ENCODE data around the gene GPR156. TPM values are rescaled to one million over a fixed set of nuclear protein-coding genes. Genes with fewer than 3 reads are reported as not detected.

The GPR156 gene
- total RNA-seq, 1 experiment from 2014 or later = 2.8 TPM

DNA sequence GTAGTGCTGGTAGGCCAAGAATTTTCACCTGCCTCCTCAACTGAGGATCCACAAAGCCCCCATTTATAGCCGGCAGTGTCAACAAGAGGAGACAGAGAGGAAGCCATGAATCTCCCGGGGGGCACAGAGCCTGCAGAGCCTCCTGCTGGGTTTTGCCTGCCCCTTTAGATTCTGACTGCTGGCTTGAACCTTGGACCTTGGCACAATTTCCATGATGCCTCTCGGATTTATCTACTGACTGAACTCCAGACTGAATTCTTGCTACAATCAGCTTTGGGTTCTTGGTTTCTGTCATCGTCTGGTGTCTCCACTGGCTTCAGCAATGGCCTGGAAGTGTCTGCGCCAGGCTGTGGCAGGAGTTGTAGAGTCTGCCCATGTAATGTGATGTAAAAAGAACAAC lies 80.7 kb downstream of the GPR156 start:
- Histone ChIP-seq H3K79me2 (ENCODE audit: low read depth) (no peaks in the 10 kb centered on the region), H4K20me1 (ENCODE audit: insufficient read depth) (no peaks in the 10 kb centered on the region), H3K9me3 (ENCODE audit: insufficient read depth, low read depth) (no peaks in the 10 kb centered on the region), H3F3A (ENCODE audit: insufficient read depth, low read depth) (no peaks in the 10 kb centered on the region), H3K4me1 (replicated peaks; ENCODE audit: insufficient read depth) (no peaks in the 10 kb centered on the region), H3K27ac (no peak overlapping the region), H2AFZ (no peak overlapping the region), H3K36me3 (ENCODE audit: low read depth) (no peaks in the 10 kb centered on the region), H3K27me3 (ENCODE audit: insufficient read depth, low read depth) (no peaks in the 10 kb centered on the region), H3K9me2 (ENCODE audit: insufficient read depth) (no peaks in the 10 kb centered on the region), H3K4me2 (no peak overlapping the region), H3K4me3 (no peak overlapping the region)
- DNase-seq = no peak
- POLR2A ChIA-PET (ENCODE audit: unreplicated experiment) = no interaction called here
- CTCF ChIA-PET = no interaction called here
- intact Hi-C loops (cut with micrococcal nuclease; ENCODE audit: unreplicated experiment) = no loop called here
- TF ChIP-seq, protein P1, sequence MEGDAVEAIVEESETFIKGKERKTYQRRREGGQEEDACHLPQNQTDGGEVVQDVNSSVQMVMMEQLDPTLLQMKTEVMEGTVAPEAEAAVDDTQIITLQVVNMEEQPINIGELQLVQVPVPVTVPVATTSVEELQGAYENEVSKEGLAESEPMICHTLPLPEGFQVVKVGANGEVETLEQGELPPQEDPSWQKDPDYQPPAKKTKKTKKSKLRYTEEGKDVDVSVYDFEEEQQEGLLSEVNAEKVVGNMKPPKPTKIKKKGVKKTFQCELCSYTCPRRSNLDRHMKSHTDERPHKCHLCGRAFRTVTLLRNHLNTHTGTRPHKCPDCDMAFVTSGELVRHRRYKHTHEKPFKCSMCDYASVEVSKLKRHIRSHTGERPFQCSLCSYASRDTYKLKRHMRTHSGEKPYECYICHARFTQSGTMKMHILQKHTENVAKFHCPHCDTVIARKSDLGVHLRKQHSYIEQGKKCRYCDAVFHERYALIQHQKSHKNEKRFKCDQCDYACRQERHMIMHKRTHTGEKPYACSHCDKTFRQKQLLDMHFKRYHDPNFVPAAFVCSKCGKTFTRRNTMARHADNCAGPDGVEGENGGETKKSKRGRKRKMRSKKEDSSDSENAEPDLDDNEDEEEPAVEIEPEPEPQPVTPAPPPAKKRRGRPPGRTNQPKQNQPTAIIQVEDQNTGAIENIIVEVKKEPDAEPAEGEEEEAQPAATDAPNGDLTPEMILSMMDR (conservative IDR thresholded peaks at IDR 0.05) = no peak
- TF ChIP-seq EZH2 (IDR thresholded peaks at IDR 0.05; ENCODE audit: low read depth) = no peak
- no TSS peak for BruUV-seq (replicated peaks)

DNA sequence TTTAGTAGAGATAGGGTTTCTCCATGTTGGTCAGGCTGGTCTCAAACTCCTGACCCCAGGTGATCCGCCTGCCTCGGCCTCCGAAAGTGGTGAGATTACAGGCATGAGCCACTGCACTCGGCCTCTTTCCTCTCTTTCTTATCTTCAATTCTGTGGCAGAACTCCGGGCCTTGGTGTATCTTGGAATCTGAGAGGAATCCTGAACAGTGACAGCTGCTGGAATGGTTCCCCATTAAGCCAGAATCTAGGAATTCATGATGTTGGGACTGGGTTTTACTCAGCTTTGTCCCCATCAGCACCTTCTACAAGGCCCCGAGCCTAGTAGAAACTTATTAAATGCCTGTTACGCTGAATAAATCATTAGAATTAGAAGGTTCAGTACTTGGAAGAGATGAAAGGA lies 81.4 kb downstream of the GPR156 start:
- POLR2A ChIA-PET (ENCODE audit: unreplicated experiment) = no interaction called here

DNA sequence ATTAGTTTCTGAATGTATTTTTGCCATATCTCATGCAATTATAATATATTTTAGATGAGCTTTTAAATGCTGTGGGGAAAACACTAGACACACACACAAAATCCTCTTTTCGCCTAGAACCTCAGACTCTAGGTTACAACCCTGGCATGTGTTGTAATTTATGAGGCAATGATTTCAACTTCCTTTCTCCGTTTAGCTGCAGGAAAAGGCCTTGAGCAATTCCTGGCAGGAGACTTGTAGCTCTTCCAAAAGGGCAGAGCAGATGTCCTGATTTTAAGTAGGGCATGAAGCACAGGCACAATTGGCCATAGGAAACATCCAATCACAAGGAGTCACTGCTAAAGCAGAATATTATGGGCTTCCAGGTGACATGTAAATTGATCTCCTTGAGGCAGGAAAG lies 82.0 kb downstream of the GPR156 start:
- BruUV-seq (replicated peaks) = no TSS peak
- H3K79me2 ChIP-seq (ENCODE audit: low read depth) = no peaks in the 10 kb centered on the region
- H3K9me3 ChIP-seq (ENCODE audit: insufficient read depth, low read depth) = no peaks in the 10 kb centered on the region
- no peaks in the 10 kb centered on the region for H3K27me3 ChIP-seq (ENCODE audit: insufficient read depth, low read depth)
- TF ChIP-seq EZH2 (IDR thresholded peaks at IDR 0.05; ENCODE audit: low read depth) = no peak
- TF ChIP-seq, protein P1 (conservative IDR thresholded peaks at IDR 0.05) = no peak
- DNase-seq = no peak
- POLR2A ChIA-PET (ENCODE audit: unreplicated experiment) = interaction anchor here (0.6 kb wide), 2 partner anchors 111 to 145 kb away, joined by 4 to 9 read pairs; no protein-coding TSS in a partner anchor
- H3K36me3 ChIP-seq (ENCODE audit: low read depth) = no peaks in the 10 kb centered on the region
- no peak overlapping the region for H3K27ac ChIP-seq
- no peaks in the 10 kb centered on the region for H4K20me1 ChIP-seq (ENCODE audit: insufficient read depth)
- peaks cover under 1% of the 10 kb centered on the region; the same call in 1 of the 2 replicates for H3K4me1 ChIP-seq (replicated peaks; ENCODE audit: insufficient read depth)
- no peak overlapping the region for H3K4me2 ChIP-seq
- H2AFZ ChIP-seq = no peak overlapping the region
- no peak overlapping the region for H3K4me3 ChIP-seq
- no peaks in the 10 kb centered on the region for H3F3A ChIP-seq (ENCODE audit: insufficient read depth, low read depth)
- no peaks in the 10 kb centered on the region for H3K9me2 ChIP-seq (ENCODE audit: insufficient read depth)
- intact Hi-C loops (cut with micrococcal nuclease; ENCODE audit: unreplicated experiment) = no loop called here
- CTCF ChIA-PET = no interaction called here

More for the DNA sequence above, 81.4 kb downstream of the GPR156 start:
- DNase-seq = no peak
- Histone ChIP-seq H3K27me3 (ENCODE audit: insufficient read depth, low read depth) (no peaks in the 10 kb centered on the region), H3F3A (ENCODE audit: insufficient read depth, low read depth) (no peaks in the 10 kb centered on the region), H2AFZ (no peak overlapping the region), H4K20me1 (ENCODE audit: insufficient read depth) (no peaks in the 10 kb centered on the region), H3K4me2 (no peak overlapping the region), H3K79me2 (ENCODE audit: low read depth) (no peaks in the 10 kb centered on the region), H3K9me2 (ENCODE audit: insufficient read depth) (no peaks in the 10 kb centered on the region), H3K4me3 (no peak overlapping the region), H3K4me1 (replicated peaks; ENCODE audit: insufficient read depth) (no peaks in the 10 kb centered on the region), H3K36me3 (ENCODE audit: low read depth) (no peaks in the 10 kb centered on the region), H3K27ac (no peak overlapping the region), H3K9me3 (ENCODE audit: insufficient read depth, low read depth) (no peaks in the 10 kb centered on the region)
- CTCF ChIA-PET = no interaction called here
- BruUV-seq (replicated peaks) = no TSS peak
- TF ChIP-seq EZH2 (IDR thresholded peaks at IDR 0.05; ENCODE audit: low read depth) = no peak
- TF ChIP-seq, protein P1 (conservative IDR thresholded peaks at IDR 0.05) = no peak
- intact Hi-C loops (cut with micrococcal nuclease; ENCODE audit: unreplicated experiment) = no loop called here

Data from PC-9 (cell line).